Epithelial cell of prostate (primary cell): ENCODE results near the gene IFIT2.
"Not testable (repeated sequence)": the region's sequence is repeated elsewhere in the genome, so short reads cannot be mapped to it uniquely, and the experiment has no call there.

ENCODE experiments used
- DNase-seq: peaks from one replicate; pipeline ENCODE4 v3.0.0-alpha.2; 2011; ENCODE audit warnings: low read depth, low spot score
- H3K27ac ChIP-seq: fragments of 450-650 bp; 2 replicates; pipeline ENCODE4 v1.5.1; 2017; ENCODE audit warnings: mild to moderate bottlenecking

The IFIT2 gene, protein sequence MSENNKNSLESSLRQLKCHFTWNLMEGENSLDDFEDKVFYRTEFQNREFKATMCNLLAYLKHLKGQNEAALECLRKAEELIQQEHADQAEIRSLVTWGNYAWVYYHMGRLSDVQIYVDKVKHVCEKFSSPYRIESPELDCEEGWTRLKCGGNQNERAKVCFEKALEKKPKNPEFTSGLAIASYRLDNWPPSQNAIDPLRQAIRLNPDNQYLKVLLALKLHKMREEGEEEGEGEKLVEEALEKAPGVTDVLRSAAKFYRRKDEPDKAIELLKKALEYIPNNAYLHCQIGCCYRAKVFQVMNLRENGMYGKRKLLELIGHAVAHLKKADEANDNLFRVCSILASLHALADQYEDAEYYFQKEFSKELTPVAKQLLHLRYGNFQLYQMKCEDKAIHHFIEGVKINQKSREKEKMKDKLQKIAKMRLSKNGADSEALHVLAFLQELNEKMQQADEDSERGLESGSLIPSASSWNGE

GRCh38 chr10:89301721-89302445 lies at the start of gene IFIT2:
TSS of gene IFIT2 (plus strand) at chr10:89302046. CDS start at chr10:89302124, 78 bp downstream.
- H3K27ac ChIP-seq: peak within 1 kb of the TSS; percentile 71
- DNase-seq: no peak

- no peak overlapping the region for H3K27ac ChIP-seq
- DNase-seq: no peak
These were observed 49.6 kb upstream of the IFIT2 start for GRCh38 chr10:89252225-89252585.

- not testable (repeated sequence) for H3K27ac ChIP-seq, DNase-seq
These were observed 46.7 kb upstream of the IFIT2 start for GRCh38 chr10:89255091-89255579.

DNA sequence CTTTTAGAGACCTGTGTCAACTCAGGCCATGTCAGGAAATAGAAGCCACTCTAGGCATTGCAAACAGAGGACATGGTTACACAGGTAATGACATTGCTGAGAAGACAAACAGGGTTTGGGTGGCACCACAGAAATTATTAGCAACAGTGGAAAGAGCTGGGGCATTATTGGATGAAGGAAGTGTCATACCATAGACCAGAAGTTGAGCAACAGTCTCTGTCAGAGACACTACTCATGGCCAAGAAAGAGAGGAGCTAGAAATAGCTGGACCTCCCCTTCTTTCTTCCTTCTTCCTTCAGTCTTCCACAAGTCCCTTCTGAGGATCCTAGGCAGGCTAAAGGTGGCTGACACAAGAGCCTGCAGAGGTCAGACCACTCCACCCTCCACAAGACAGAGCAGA lies 46.1 kb upstream of the IFIT2 start:
- no peak for DNase-seq
- no peak overlapping the region for H3K27ac ChIP-seq

DNA sequence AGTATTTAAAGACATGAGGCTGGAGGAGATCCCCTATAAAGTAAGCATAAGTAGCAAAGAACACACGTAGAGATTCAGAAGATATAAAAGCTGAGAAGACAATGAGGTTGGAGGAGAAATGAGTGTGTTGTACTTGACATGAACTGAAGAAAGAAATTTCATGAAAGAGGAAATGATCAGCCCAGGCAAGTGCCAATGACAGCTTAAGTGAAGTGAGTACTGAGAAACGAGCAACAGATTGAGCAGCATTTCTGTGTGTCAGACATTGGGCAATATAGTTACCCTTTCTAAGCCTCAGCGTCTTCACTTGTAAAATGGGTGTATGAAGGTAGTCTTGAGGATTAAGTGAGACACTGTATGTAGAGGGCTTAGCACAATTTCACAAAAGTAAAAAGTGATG lies 45.5 kb upstream of the IFIT2 start:
- no peak for DNase-seq
- no peak overlapping the region for H3K27ac ChIP-seq

- no peak for DNase-seq
- H3K27ac ChIP-seq: no peak overlapping the region
These were observed 44.9 kb upstream of the IFIT2 start for GRCh38 chr10:89256962-89257361.

DNA sequence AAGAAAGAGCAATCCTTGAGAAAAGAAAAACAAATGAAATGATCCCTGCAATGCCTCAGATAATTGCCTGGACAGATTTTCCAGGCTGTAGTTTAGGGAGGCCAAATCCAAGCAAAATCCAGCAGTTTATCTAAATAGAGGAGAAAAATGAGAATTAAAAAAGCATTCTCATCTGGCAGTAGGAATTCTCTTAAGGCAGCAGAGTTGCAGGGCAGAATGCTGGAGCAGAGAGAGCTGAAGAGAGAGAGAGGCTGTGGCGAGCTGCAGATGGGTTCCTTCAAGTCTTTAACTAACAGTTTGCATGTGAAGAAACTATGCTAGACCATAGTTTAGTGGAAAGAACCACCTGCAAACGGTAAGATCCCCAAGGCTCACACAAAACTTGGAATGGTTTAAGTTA lies 44.3 kb upstream of the IFIT2 start:
- no peak overlapping the region for H3K27ac ChIP-seq
- DNase-seq: no peak

GRCh38 chr10:89258881-89259280 lies 43.0 kb upstream of the IFIT2 start:
- no peak for DNase-seq
- no peak overlapping the region for H3K27ac ChIP-seq

DNA sequence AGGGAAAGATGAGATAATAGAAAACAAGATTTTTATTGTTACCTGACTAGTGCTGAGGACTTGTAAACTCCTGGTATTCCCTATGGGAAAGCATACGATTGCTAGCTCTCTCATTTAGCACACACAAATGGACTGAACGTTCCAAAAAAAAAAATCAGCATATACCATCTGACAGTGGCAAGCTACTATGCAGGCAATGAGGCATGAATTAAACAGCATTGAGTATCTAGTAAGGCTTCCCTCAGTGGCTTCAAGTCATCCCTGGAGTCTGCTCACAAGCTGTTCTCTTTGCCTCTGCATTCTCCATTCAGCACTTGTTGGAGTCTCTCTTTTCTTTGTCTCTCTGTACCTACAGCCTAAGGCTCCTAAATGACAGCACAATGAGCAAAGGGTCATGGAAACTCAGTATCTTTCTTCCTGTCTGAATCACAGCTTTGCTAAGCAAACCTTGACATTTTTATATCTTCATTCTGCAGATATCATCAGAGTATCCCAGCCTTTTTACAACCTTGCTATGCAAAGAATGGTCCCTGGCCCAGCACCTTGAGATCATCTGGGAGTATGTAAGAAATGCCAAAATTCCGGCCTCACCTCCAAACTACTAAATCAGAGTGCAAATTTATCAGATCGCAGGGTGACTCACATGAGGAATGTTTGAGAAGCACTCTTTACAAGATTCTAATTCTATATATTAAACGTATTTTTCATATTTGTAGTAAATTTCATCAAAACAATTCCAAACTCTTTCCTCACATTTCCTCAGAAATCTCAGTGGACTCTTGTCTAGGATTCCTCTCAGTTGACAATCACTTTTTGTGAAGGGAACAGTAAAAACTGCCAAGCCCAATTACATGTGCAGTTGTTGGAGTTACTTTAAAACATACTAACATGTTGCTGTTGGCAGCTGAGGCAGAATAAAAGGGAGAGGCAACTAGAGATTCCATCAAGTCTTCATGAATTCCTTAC lies 39.5 kb upstream of the IFIT2 start:
- DNase-seq: no peak

GRCh38 chr10:89263091-89263490 lies 38.8 kb upstream of the IFIT2 start:
- DNase-seq: no peak
- H3K27ac ChIP-seq: peak overlapping the region; percentile 71

More for the DNA sequence above, 39.5 kb upstream of the IFIT2 start:
- H3K27ac ChIP-seq: peak overlapping the region; percentile 71

DNA sequence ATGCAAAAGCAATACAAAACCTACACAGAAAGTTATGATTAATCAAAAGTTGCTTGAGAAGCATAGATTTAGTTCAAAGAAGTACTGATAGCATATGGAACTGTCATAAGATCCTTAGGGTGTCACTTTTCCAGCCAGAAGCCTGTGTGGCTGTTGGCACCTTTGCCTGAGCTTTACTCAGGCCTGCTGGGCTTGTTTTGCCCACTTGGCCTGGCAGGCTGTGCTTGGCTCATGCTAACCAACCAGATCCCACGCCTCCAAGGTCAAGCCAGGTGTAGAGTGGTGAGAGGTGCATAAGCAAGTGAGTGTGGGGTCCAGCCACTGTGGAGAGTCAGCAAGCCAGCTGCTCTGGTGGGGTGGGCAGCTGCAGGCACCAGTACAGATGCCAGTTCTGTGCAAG lies 38.3 kb upstream of the IFIT2 start:
- DNase-seq: no peak
- H3K27ac ChIP-seq: no peak overlapping the region

- DNase-seq: no peak
- H3K27ac ChIP-seq: no peak overlapping the region
These were observed 35.0 kb upstream of the IFIT2 start for GRCh38 chr10:89266721-89267453.

GRCh38 chr10:89269433-89270152 lies 32.3 kb upstream of the IFIT2 start:
- DNase-seq: no peak
- no peak overlapping the region for H3K27ac ChIP-seq

DNA sequence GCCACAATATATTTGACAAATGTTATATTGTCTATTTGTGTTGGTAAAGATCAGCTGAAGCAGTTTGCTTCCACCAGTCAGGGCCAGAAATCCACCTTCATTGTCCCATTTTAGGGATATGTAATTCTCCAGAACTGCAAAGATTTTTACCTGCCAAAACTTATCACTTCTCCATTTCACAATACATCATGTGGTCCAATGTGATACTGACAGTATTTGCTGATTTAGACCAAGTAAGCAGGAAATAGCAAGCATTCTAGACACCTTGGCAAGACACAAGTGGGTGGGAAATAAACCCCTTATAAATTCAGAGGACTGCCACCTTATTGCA lies 31.7 kb upstream of the IFIT2 start:
- H3K27ac ChIP-seq: no peak overlapping the region
- DNase-seq: no peak

DNA sequence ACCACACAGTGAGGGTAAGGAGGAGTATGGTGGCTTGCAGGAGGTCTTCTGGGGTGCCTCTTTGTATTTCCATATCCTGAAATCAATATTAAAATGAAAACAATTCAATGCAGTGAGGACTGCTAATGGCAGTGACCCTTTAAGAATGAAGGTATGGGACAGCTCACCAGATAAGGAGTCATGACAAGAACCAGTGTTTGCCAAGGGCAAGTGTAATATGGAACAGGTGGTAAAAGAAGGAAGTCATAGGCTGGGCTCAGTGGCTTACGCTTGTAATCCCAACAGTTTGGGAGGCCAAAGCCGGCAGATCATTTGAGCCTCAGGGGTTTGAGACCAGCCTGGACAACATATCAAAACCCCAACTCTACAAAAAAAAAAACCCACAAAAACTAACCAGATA lies 30.3 kb upstream of the IFIT2 start:
- DNase-seq: no peak
- no peak overlapping the region for H3K27ac ChIP-seq

GRCh38 chr10:89273680-89274079 lies 28.2 kb upstream of the IFIT2 start:
- DNase-seq: no peak
- H3K27ac ChIP-seq: no peak overlapping the region

DNA sequence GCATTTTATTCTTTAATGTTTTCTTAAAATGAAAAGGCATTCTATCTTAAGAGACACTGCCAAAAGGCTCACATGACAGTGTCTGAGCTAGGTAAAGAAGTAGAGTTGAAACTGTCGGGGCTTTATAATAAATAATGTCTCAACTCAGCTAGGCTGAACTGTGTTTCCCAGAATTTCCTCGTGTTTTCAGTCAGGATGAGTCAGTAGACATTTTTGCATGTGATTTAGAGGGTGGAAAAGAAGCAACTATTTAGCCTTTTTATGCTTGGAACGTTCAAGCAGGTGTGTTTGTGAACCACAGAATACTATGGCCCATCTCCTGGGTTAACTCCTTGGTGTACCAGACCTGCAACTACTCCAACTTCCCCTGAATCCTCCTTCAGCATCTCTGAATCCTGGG lies 26.9 kb upstream of the IFIT2 start:
- peak overlapping the region; percentile 58 for H3K27ac ChIP-seq
- no peak for DNase-seq

GRCh38 chr10:89275383-89275782 lies 26.5 kb upstream of the IFIT2 start:
- H3K27ac ChIP-seq: peak overlapping the region; percentile 58
- DNase-seq: peak; percentile 61

GRCh38 chr10:89278034-89278535 lies 23.8 kb upstream of the IFIT2 start:
- peak overlapping the region; percentile 93 for H3K27ac ChIP-seq
- peak; percentile 93 for DNase-seq
